Measurements from ENCODE around the gene KCNH1.

The KCNH1 gene

DNA sequence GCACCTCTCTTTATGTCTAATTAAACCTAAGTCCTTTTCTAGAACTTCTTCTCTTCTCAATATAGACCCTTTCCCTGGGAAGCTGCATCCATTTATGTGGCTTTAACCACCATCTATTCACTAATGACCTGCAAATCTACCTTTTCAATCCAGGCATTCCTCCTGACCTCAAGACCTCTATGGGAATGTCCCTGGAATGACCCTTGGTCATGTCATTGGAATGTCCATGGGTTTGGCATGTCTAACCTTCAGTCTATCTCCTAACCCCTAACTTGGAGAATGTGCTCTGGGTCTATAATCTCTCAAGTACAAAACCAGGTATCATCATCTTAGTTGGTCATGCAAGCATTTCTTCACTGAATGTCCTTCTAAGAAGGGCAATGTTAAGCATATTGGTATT is 196.1 kb downstream of the KCNH1 start:
- Histone ChIP-seq H3K4me3 (ENCODE audit: low read depth, low read length) (no peak overlapping the region), H3K9me3 (ENCODE audit: control insufficient read depth, insufficient read depth, low read length) (no peaks in the 10 kb centered on the region), H3K4me1 (ENCODE audit: control insufficient read depth, insufficient read depth, low read length) (no peaks in the 10 kb centered on the region), H3K9ac (ENCODE audit: low read depth, low read length) (no peak overlapping the region), H3K27me3 (ENCODE audit: control insufficient read depth, insufficient read depth, low read length) (no peaks in the 10 kb centered on the region), H3K36me3 (ENCODE audit: control insufficient read depth, insufficient read depth, low read length) (no peaks in the 10 kb centered on the region)

DNA sequence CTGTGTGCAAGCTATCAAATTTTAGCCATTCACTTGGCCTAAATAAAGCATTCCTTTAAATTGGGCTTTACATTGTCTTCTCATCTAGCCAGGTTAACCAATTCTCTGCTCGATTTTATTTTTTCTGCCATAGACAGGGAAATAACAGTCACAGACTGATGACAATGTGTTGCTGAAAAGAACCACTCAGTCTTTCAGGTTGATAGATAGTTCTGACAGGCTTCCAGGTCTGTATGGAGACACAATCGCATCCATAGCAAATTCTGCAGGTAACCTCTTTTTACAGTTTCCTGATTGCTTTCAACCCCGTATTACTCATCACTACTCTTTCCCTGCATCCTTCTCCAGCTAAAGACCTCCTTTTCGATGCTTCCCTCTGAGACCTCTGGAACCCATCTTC is 198.0 kb downstream of the KCNH1 start:
- Histone ChIP-seq H3K9me3 (ENCODE audit: control insufficient read depth, insufficient read depth, low read length) (no peaks in the 10 kb centered on the region), H3K36me3 (ENCODE audit: control insufficient read depth, insufficient read depth, low read length) (no peaks in the 10 kb centered on the region), H3K9ac (ENCODE audit: low read depth, low read length) (no peak overlapping the region), H3K4me1 (ENCODE audit: control insufficient read depth, insufficient read depth, low read length) (no peaks in the 10 kb centered on the region), H3K4me3 (ENCODE audit: low read depth, low read length) (no peak overlapping the region), H3K27me3 (ENCODE audit: control insufficient read depth, insufficient read depth, low read length) (no peaks in the 10 kb centered on the region)

DNA sequence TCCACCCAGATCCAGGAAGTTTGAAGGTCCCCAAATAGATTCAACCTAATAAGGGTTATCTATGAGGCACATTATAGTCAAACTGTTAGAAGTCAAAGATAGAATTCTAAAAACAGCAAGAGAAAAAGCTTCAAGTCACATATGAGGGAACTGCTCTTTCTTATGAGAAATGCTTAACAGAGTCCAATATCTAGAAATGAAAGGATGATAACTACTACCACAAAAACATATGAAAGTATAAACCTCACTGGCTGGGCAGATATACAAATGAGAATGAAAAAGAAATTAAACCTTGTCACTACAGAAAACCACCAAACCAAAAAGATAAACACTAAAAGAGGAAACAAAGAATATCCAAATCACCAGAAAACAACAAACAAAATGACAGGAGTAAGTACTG is 201.8 kb downstream of the KCNH1 start:
- Histone ChIP-seq H3K9me3 (ENCODE audit: control insufficient read depth, insufficient read depth, low read length) (no peaks in the 10 kb centered on the region), H3K9ac (ENCODE audit: low read depth, low read length) (no peak overlapping the region), H3K27me3 (ENCODE audit: control insufficient read depth, insufficient read depth, low read length) (no peaks in the 10 kb centered on the region), H3K4me3 (ENCODE audit: low read depth, low read length) (no peak overlapping the region), H3K36me3 (ENCODE audit: control insufficient read depth, insufficient read depth, low read length) (no peaks in the 10 kb centered on the region), H3K4me1 (ENCODE audit: control insufficient read depth, insufficient read depth, low read length) (no peaks in the 10 kb centered on the region)

GRCh38 chr1:210922666-210923065 is 211.3 kb downstream of the KCNH1 start:
- Histone ChIP-seq H3K9ac (ENCODE audit: low read depth, low read length) (no peak overlapping the region), H3K4me3 (ENCODE audit: low read depth, low read length) (no peak overlapping the region), H3K36me3 (ENCODE audit: control insufficient read depth, insufficient read depth, low read length) (no peaks in the 10 kb centered on the region), H3K27me3 (ENCODE audit: control insufficient read depth, insufficient read depth, low read length) (no peaks in the 10 kb centered on the region), H3K4me1 (ENCODE audit: control insufficient read depth, insufficient read depth, low read length) (peaks cover 2% of the 10 kb centered on the region), H3K9me3 (ENCODE audit: control insufficient read depth, insufficient read depth, low read length) (no peaks in the 10 kb centered on the region)

- peaks cover 3% of the 10 kb centered on the region for H3K4me1 ChIP-seq (ENCODE audit: control insufficient read depth, insufficient read depth, low read length)
- no peaks in the 10 kb centered on the region for H3K27me3 ChIP-seq (ENCODE audit: control insufficient read depth, insufficient read depth, low read length)
- H3K4me3 ChIP-seq (ENCODE audit: low read depth, low read length), result no peak overlapping the region
Observed at GRCh38 chr1:210920716-210921694, 212.9 kb downstream of the KCNH1 start.

GRCh38 chr1:210920258-210920657 is 213.7 kb downstream of the KCNH1 start:
- Histone ChIP-seq H3K4me1 (ENCODE audit: control insufficient read depth, insufficient read depth, low read length) (peaks cover 3% of the 10 kb centered on the region), H3K27me3 (ENCODE audit: control insufficient read depth, insufficient read depth, low read length) (no peaks in the 10 kb centered on the region), H3K36me3 (ENCODE audit: control insufficient read depth, insufficient read depth, low read length) (no peaks in the 10 kb centered on the region), H3K4me3 (ENCODE audit: low read depth, low read length) (no peak overlapping the region), H3K9me3 (ENCODE audit: control insufficient read depth, insufficient read depth, low read length) (no peaks in the 10 kb centered on the region), H3K9ac (ENCODE audit: low read depth, low read length) (no peak overlapping the region)

More at GRCh38 chr1:210920716-210921694, 212.9 kb downstream of the KCNH1 start:
- Histone ChIP-seq H3K36me3 (ENCODE audit: control insufficient read depth, insufficient read depth, low read length) (no peaks in the 10 kb centered on the region), H3K9me3 (ENCODE audit: control insufficient read depth, insufficient read depth, low read length) (no peaks in the 10 kb centered on the region), H3K9ac (ENCODE audit: low read depth, low read length) (no peak overlapping the region)

DNA sequence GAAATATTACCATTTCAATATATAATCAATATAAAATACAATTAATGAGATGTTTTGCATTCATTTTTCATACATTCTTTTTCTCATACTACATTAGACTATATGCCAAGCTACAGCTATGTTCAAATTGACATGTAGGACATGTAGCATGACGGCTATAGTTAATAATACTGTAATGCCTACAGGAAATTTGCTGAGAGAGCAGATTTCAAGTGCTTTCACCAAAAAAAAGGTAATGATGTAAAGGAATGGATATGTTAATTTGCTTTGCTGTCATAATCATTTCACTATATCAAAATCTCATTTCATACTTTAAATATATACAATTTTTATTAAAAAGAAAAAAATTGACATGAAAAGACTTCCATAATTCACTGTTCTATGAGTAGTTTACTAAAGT is 215.1 kb downstream of the KCNH1 start:
- no peaks in the 10 kb centered on the region for H3K36me3 ChIP-seq (ENCODE audit: control insufficient read depth, insufficient read depth, low read length)
- H3K9me3 ChIP-seq (ENCODE audit: control insufficient read depth, insufficient read depth, low read length), result no peaks in the 10 kb centered on the region
- no peaks in the 10 kb centered on the region for H3K27me3 ChIP-seq (ENCODE audit: control insufficient read depth, insufficient read depth, low read length)
- no peak overlapping the region for H3K9ac ChIP-seq (ENCODE audit: low read depth, low read length)
- H3K4me1 ChIP-seq (ENCODE audit: control insufficient read depth, insufficient read depth, low read length), result peaks cover 3% of the 10 kb centered on the region
- no peak overlapping the region for H3K4me3 ChIP-seq (ENCODE audit: low read depth, low read length)

GRCh38 chr1:210917560-210918169 is 216.3 kb downstream of the KCNH1 start:
- peaks cover 3% of the 10 kb centered on the region for H3K4me1 ChIP-seq (ENCODE audit: control insufficient read depth, insufficient read depth, low read length)

DNA sequence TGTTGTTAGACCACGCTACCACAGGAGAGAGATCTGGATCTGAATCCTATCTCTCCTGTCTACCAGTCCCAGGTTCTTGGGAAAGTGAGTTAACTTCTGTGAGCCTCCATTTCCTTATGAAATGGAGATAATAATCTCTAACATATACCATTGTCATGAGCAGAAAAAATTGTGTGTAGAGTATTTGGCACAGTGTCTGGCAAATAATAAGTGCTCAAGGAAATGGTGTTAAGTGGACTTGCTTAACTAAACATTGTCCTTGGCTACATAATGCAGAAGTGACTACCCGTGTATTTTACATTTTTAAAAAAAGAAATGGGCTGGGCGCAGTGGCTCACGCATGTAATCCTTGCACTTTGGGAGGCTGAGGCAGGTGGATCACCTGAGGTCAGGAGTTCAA is 217.4 kb downstream of the KCNH1 start:
- Histone ChIP-seq H3K9ac (ENCODE audit: low read depth, low read length) (no peak overlapping the region), H3K9me3 (ENCODE audit: control insufficient read depth, insufficient read depth, low read length) (no peaks in the 10 kb centered on the region), H3K4me3 (ENCODE audit: low read depth, low read length) (no peak overlapping the region), H3K27me3 (ENCODE audit: control insufficient read depth, insufficient read depth, low read length) (no peaks in the 10 kb centered on the region), H3K36me3 (ENCODE audit: control insufficient read depth, insufficient read depth, low read length) (no peaks in the 10 kb centered on the region), H3K4me1 (ENCODE audit: control insufficient read depth, insufficient read depth, low read length) (peaks cover 3% of the 10 kb centered on the region)

More at GRCh38 chr1:210917560-210918169, 216.3 kb downstream of the KCNH1 start:
- Histone ChIP-seq H3K36me3 (ENCODE audit: control insufficient read depth, insufficient read depth, low read length) (no peaks in the 10 kb centered on the region), H3K27me3 (ENCODE audit: control insufficient read depth, insufficient read depth, low read length) (no peaks in the 10 kb centered on the region), H3K9me3 (ENCODE audit: control insufficient read depth, insufficient read depth, low read length) (no peaks in the 10 kb centered on the region), H3K9ac (ENCODE audit: low read depth, low read length) (no peak overlapping the region), H3K4me3 (ENCODE audit: low read depth, low read length) (no peak overlapping the region)

DNA sequence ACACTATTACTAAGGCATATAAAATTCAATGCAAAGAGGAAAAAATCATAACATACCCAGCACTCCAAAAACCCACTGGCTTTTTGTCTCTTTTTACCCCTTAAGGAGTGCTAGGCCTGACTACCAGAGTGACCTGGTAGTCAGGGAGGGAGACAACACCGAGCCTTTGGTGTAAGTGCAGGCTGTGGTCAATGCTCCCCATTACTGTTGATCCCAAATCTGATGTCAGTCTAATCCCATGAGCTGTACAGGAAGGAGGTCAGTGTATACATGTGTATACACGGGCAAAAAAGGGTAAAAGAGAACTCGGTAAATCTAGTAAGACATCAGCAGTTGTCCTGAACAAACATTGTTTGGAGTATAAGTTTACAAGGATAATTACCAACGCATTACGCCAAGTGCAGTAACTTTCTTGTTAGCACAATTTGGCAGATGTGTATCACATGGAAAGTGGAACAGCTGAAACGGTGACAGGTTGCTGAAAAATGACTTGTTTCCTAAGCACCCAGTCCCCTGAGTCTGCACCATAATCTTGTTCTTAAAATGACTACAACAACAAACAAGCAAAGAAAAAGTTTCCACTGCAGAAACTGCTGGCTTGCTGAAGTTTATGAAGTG is 217.9 kb downstream of the KCNH1 start:
- Histone ChIP-seq H3K4me1 (ENCODE audit: control insufficient read depth, insufficient read depth, low read length) (peaks cover 3% of the 10 kb centered on the region), H3K36me3 (ENCODE audit: control insufficient read depth, insufficient read depth, low read length) (no peaks in the 10 kb centered on the region), H3K27me3 (ENCODE audit: control insufficient read depth, insufficient read depth, low read length) (no peaks in the 10 kb centered on the region), H3K9ac (ENCODE audit: low read depth, low read length) (no peak overlapping the region), H3K9me3 (ENCODE audit: control insufficient read depth, insufficient read depth, low read length) (no peaks in the 10 kb centered on the region), H3K4me3 (ENCODE audit: low read depth, low read length) (no peak overlapping the region)

DNA sequence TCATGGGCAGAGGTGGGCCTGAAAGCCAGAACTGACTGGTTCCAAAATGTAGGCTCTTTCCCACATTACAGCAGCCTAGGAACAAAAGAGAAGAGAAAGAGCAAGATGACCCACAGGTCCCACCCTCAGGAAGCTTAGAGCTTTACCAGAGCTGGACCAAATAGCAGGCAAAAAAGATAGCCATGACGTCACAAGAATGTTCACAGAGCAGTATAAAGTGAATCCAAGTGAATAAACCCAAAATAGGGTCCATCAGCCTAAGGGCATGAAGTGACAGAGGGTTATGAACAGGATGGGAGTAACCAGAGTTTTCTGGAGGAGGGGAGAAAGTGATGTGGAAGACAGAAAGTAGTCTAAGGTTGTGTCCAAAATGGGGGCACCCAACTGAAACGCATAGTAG is 221.2 kb downstream of the KCNH1 start:
- Histone ChIP-seq H3K36me3 (ENCODE audit: control insufficient read depth, insufficient read depth, low read length) (no peaks in the 10 kb centered on the region), H3K4me3 (ENCODE audit: low read depth, low read length) (no peak overlapping the region), H3K9ac (ENCODE audit: low read depth, low read length) (no peak overlapping the region), H3K4me1 (ENCODE audit: control insufficient read depth, insufficient read depth, low read length) (peaks cover 1% of the 10 kb centered on the region), H3K9me3 (ENCODE audit: control insufficient read depth, insufficient read depth, low read length) (no peaks in the 10 kb centered on the region), H3K27me3 (ENCODE audit: control insufficient read depth, insufficient read depth, low read length) (no peaks in the 10 kb centered on the region)

All from iPS-15b (cell line).